Stimulated activated CD8-positive, alpha-beta memory T cell treated with anti-CD3 and anti-CD28 coated beads, Interleukin-12 subunit alpha, Interleukin-12 subunit beta, amount 100 ng/mL, for 24 hours (primary cell): ENCODE data around the gene HSH2D.
"Not testable (repeated sequence)": the region's sequence is repeated elsewhere in the genome, so short reads cannot be mapped to it uniquely, and the experiment has no call there.

Experiments
- DNase-seq: peaks from one replicate; pipeline ENCODE4 v3.0.0-alpha.2; 2020; ENCODE audit errors: extremely low read depth

HSH2D gene

DNA sequence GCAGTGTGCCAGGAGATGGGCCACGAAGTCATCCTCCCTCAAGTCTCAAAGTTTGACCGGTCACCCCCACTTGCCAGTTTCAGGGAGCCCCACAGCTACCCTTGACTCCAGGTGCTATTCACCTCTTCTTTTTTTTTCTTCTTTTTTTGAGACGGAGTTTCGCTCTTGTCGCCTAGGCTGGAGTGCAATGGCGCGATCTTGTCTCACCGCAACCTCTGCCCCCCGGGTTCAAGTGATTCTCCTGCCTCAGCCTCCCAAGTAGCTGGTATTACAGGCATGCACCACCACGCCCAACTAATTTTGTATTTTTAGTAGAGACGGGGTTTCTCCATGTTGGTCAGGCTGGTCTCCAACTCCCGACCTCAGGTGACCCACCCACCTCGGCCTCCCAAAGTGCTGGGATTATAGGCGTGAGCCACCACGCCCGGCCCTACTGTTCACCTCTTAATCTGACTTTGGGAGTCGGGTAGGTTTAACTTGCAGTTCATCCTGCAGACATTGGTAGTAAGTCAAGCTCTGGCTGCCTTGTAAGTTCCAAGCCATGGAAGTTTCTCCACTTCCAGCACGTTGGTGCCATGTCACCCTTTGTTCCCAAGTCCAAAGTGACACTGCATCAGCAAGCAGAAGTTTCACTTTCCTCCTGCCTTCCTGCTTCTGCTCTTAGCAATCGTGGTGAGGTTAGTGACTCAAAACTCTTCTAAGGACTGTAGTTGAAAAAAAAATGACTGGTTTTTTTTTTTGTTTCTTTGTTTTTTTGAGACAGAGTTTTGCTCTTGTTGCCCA is 24.2 kb upstream of the HSH2D start:
- DNase-seq, result not testable (repeated sequence)

DNA sequence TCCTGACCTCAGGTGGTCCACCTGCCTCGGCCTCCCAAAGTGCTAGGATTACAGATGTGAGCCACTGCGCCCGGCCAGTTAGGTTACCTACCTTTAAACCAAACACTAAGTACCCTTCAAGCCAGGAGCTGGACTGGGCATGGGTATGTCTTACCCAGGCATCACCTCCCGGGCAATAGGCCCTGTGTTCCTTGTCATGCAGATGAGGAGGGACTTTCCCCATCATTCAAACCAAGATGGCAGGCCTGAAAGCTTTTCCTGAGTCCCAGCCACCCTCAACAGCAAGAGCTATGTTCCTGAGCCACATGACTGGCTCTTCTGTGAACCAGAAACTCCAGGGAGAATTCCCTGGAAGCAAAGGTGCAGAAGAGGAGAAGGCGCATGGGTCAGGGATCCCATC is 22.3 kb upstream of the HSH2D start:
- no peak for DNase-seq

GRCh38 chr19:16121967-16122366 is 21.5 kb upstream of the HSH2D start:
- no peak for DNase-seq

GRCh38 chr19:16124953-16125352 is 18.5 kb upstream of the HSH2D start:
- DNase-seq, result no peak

DNA sequence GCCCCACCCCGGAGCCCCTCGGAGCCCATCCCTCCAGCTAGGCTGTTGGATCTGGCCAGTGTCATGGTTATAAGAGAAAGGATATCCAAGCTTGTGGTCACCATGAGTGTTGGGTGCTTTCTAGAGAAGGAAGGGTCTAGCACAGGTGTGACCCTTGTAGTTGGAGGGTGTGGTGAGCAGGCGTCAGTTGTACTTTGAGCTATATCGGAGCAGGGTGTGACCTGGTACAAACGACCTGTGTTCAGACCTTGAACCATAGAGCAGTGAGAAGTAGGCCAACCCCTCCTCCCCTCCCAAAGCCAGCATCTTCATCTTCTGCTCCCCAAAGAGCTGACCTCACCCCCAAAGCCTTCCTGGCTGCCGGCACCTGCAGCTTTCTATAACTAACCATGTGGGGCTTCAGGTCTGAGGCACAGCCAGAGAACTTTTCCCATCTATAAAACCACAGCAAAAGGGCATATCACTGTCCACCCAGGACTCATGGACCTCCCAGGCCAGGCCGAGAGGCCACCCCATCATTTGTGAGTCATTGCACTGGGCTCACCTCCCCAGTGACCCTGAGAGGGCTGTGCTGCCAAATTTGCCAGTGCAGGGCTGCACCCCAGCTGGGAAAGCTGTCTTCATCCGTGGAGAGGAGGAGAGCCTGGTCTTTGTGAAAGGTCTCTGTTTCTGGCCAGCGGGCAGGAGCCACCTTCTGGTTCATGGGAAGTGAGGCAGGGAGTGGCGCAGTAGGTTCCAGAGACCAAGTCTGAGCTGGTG is 17.6 kb upstream of the HSH2D start:
- no peak for DNase-seq

GRCh38 chr19:16127080-16127479 is 16.4 kb upstream of the HSH2D start:
- DNase-seq, result no peak

DNA sequence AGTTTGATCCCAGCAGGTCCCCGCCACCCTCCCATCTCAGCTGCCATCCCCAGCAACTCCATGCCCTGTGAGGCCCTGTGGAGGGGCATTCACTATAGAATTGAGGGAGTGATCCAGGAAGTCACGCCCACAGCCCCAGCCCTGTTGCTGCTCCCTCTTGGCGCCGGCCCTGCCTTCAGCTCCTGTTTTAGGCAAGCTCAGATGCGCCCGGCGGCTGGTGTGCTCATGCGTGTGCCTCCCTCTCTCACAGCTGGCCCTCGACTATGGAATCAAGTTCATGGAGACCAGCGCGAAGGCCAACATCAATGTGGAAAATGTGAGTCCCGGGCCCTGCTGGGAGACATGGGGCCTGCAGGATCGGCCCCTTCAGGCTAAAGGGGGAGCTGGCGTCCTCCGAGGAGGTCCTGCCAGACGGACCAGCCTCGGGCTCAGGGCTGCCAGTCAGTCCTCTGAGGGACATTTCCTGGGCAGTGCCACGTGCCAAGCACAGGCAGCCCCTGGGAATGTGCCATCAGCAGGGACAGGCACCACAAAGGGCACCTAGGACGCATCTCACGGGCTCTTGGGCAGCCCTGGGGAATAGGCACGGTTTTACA is 15.6 kb upstream of the HSH2D start:
- DNase-seq, result no peak

GRCh38 chr19:16131648-16132047 is 11.8 kb upstream of the HSH2D start:
- DNase-seq, result no peak

- DNase-seq, result no peak
Measured at GRCh38 chr19:16133818-16134217, 9.7 kb upstream of the HSH2D start.

DNA sequence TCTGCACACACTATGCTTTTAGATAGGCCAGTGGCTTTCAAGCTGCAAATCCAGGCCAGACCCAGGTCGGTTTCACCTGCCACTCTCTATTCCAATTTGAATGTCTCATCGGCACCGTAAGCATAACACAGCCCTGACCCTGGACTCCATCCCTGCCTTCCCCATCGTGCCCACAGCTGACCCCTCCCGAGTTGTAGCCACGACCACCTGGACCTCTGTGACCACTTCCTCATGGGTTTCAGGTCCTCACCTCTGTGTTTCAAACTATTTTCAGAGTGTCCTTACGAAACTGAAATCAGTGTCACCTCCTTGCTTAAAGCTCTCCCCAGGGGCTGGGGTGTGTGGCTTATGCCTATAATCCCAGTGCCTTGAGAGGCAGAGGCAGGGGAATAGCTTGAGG is 9.0 kb upstream of the HSH2D start:
- DNase-seq, result no peak

DNA sequence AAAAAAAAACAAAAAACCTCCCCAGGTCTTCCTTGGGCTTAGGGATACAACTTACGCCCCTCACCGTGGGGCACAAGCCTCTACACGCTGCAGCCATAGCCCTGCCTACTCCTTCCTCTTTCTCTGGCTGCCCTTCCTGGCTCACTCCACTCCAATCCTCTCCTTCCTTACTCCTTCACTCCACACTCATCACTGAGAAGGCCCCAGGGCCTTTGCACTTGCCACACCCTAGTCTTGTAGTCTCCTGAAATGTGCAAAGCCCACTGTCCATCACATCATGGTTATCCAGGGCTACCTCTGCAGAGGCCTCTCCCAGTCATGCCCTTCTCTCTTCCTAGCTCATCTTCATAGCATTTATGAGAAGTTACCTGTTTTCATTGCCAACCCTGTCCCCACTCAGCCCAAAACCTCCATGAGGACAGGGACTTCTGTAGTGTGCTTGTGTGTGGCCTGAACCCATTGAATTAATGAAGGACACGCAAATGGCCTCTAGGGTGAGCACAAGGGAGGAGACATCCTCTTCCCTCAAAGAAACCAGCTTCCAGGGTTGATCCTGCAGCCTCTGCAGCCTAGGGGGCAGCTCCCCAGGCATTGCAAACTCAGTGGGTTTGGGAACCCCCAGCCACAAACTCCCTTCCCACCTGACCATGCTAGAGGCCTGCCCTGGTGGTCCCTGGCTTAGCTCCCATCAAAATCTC is 7.9 kb upstream of the HSH2D start:
- DNase-seq, result no peak

GRCh38 chr19:16136185-16136999 is 7.1 kb upstream of the HSH2D start:
- DNase-seq, result no peak

- no peak for DNase-seq
Measured at GRCh38 chr19:16139752-16140151, 3.7 kb upstream of the HSH2D start.

GRCh38 chr19:16141043-16141442 is 2.4 kb upstream of the HSH2D start:
- no peak for DNase-seq

GRCh38 chr19:16142032-16142580 is 1.4 kb upstream of the HSH2D start:
- DNase-seq, result no peak

- DNase-seq, result no peak
Measured at GRCh38 chr19:16144216-16144581, 714 bp downstream of the HSH2D start.

- DNase-seq, result no peak
Measured at GRCh38 chr19:16146112-16146511, 2.6 kb downstream of the HSH2D start.

- no peak for DNase-seq
Measured at GRCh38 chr19:16148443-16149229, 5.2 kb downstream of the HSH2D start.

- DNase-seq, result no peak
Measured at GRCh38 chr19:16153582-16154336, 10.3 kb downstream of the HSH2D start.

GRCh38 chr19:16154557-16154956 is 11.1 kb downstream of the HSH2D start:
- no peak for DNase-seq
